Ovary (tissue), 3 donors: Measurements from ENCODE around the gene RAPH1.

Experiments
- POLR2A ChIP-seq: fragments of 450-650 bp; IDR thresholded peaks from one replicate; pipeline ENCODE4 v1.6.1; 2017; ENCODE audit warnings: antibody characterized with exemption, mild to moderate bottlenecking, moderate library complexity
- TF ChIP-seq, protein P1 (sequence below), 3 donors: fragments of 450-650 bp in 2 of 3; fragments of 200-600 bp in 1 of 3; IDR thresholded peaks; one replicate each; pipeline versions ENCODE4 v1.5.1 to v1.8.0; 2016 to 2022; ENCODE audit warnings: antibody characterized with exemption in 3 of 3, mild to moderate bottlenecking in 1 of 3
- donor health status: DM: no; HTN: no; CAD: no.

DNA sequence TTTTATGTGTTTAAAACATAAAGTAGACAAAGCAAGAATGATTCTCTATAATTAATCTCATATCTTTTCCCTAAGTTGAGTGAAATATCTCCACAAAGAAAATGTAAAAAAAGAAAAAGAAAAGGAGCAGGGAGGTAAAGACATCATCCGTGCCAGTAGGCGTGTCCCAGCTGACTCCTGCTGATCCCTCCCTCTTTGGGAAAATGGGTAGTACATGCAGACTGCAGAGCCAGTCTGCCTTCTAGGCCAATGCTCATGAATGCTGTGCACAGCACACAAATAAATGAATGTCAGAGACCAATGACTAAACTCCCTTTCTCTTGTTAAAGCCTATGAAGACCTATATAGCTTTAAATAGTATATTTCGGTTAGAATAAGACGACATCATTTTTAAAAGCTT, 64.7 kb downstream of the RAPH1 start:
- TF ChIP-seq POLR2A, result no peak
- TF ChIP-seq, protein P1, sequence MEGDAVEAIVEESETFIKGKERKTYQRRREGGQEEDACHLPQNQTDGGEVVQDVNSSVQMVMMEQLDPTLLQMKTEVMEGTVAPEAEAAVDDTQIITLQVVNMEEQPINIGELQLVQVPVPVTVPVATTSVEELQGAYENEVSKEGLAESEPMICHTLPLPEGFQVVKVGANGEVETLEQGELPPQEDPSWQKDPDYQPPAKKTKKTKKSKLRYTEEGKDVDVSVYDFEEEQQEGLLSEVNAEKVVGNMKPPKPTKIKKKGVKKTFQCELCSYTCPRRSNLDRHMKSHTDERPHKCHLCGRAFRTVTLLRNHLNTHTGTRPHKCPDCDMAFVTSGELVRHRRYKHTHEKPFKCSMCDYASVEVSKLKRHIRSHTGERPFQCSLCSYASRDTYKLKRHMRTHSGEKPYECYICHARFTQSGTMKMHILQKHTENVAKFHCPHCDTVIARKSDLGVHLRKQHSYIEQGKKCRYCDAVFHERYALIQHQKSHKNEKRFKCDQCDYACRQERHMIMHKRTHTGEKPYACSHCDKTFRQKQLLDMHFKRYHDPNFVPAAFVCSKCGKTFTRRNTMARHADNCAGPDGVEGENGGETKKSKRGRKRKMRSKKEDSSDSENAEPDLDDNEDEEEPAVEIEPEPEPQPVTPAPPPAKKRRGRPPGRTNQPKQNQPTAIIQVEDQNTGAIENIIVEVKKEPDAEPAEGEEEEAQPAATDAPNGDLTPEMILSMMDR (IDR thresholded peaks at IDR 0.05), result no peak
